Measurements from ENCODE around the gene TRIM27.

TRIM27 gene

DNA sequence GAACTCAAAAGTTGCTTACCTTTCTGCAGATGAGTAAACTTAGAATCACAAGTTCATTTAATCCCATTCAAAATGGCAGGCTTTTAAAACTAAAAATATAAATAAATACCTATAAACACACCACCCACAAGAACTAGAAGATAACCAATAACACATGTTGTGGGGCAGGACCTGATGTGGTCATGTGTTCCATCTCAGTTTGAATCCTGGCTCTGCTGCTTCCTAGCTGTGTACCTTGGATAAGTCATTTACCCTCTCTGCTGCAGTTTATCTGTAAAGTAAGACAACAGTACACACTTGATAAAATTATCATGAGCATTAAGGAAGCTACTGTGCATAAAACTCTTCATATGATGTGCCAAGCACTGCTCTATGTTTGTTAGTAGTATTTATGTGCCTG is 22.0 kb downstream of the TRIM27 start:
- no peak overlapping the region for H3K9ac ChIP-seq (ENCODE audit: low read depth, low read length)
- H3K4me2 ChIP-seq (ENCODE audit: insufficient read depth, low read length), result no peak overlapping the region
- no peaks in the 10 kb centered on the region for H3K27me3 ChIP-seq (ENCODE audit: insufficient read depth, low read length, poor library complexity)
- H3K79me2 ChIP-seq (ENCODE audit: insufficient read depth, low read length), result no peaks in the 10 kb centered on the region
- ATAC-seq (ENCODE audit: insufficient read depth, low read depth) (no peak), DNase-seq (no peak)
- no peak overlapping the region for H3K4me3 ChIP-seq (ENCODE audit: low read depth in 1 of 2, low read length in 2 of 2)
- H3K9me3 ChIP-seq (ENCODE audit: insufficient read depth, low read length, severe bottlenecking), result no peaks in the 10 kb centered on the region
- peaks cover 64% of the 10 kb centered on the region for H3K36me3 ChIP-seq (ENCODE audit: insufficient read depth, low read length)
- TF ChIP-seq EZH2 (IDR thresholded peaks at IDR 0.05; ENCODE audit: borderline replicate concordance, low read depth, low read length, severe bottlenecking), result no peak
- TF ChIP-seq, protein P1, sequence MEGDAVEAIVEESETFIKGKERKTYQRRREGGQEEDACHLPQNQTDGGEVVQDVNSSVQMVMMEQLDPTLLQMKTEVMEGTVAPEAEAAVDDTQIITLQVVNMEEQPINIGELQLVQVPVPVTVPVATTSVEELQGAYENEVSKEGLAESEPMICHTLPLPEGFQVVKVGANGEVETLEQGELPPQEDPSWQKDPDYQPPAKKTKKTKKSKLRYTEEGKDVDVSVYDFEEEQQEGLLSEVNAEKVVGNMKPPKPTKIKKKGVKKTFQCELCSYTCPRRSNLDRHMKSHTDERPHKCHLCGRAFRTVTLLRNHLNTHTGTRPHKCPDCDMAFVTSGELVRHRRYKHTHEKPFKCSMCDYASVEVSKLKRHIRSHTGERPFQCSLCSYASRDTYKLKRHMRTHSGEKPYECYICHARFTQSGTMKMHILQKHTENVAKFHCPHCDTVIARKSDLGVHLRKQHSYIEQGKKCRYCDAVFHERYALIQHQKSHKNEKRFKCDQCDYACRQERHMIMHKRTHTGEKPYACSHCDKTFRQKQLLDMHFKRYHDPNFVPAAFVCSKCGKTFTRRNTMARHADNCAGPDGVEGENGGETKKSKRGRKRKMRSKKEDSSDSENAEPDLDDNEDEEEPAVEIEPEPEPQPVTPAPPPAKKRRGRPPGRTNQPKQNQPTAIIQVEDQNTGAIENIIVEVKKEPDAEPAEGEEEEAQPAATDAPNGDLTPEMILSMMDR (IDR thresholded peaks at IDR 0.05; ENCODE audit: borderline replicate concordance, extremely low read depth, low read length, poor library complexity, severe bottlenecking), result no peak
- H3K4me1 ChIP-seq (ENCODE audit: insufficient read depth, low read length), result peaks cover 15% of the 10 kb centered on the region
- H3K27ac ChIP-seq (ENCODE audit: low read length), result no peak overlapping the region
- H2AFZ ChIP-seq (ENCODE audit: low read depth, low read length), result no peak overlapping the region
- H4K20me1 ChIP-seq (ENCODE audit: insufficient read depth, low read length), result peaks cover 5% of the 10 kb centered on the region; the same call in 1 of the 2 replicates

DNA sequence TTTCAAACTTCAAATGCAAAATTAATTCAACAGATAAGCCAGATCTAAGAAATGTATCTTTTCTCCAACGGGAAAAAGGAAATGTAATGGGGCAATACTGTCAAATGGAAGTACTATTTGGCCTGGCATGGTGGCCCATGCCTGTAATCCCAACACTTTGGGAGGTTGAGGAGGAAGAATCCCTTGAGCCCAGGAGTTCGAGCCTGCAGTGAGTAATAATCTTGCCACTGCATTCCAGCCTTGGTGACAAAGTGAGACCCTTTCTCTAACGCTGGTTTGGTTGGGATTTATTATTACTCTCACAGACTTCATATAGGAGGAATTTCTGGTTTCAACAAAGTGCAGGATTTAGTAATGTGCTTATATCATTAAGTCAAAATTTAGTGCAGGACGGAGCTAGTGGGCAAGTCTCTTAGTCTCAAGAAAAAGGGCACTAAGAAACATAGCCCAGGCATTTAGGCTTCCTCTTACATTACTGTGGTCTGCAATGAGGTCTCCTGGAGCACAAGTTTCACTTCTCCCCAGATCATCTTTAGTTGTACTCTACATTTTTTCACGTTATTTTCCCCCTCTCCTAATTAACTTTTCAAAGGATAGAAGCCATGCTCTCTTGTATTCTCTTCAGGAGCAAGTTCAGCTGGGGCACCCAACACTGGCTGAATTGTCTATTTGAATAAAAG is 23.1 kb downstream of the TRIM27 start:
- Histone ChIP-seq H3K79me2 (ENCODE audit: insufficient read depth, low read length) (no peaks in the 10 kb centered on the region), H4K20me1 (ENCODE audit: insufficient read depth, low read length) (peaks cover 3% of the 10 kb centered on the region; the same call in 1 of the 2 replicates), H3K27ac (ENCODE audit: low read length) (no peak overlapping the region), H3K4me3 (ENCODE audit: low read depth in 1 of 2, low read length in 2 of 2) (no peak overlapping the region), H3K9ac (ENCODE audit: low read depth, low read length) (no peak overlapping the region), H3K9me3 (ENCODE audit: insufficient read depth, low read length, severe bottlenecking) (no peaks in the 10 kb centered on the region), H2AFZ (ENCODE audit: low read depth, low read length) (no peak overlapping the region), H3K27me3 (ENCODE audit: insufficient read depth, low read length, poor library complexity) (no peaks in the 10 kb centered on the region), H3K36me3 (ENCODE audit: insufficient read depth, low read length) (peaks cover 54% of the 10 kb centered on the region), H3K4me1 (ENCODE audit: insufficient read depth, low read length) (peaks cover 15% of the 10 kb centered on the region), H3K4me2 (ENCODE audit: insufficient read depth, low read length) (no peak overlapping the region)
- TF ChIP-seq, protein P1 (IDR thresholded peaks at IDR 0.05; ENCODE audit: borderline replicate concordance, extremely low read depth, low read length, poor library complexity, severe bottlenecking), result no peak
- no peak for TF ChIP-seq EZH2 (IDR thresholded peaks at IDR 0.05; ENCODE audit: borderline replicate concordance, low read depth, low read length, severe bottlenecking)
- DNase-seq, result no peak
- no peak for ATAC-seq (ENCODE audit: insufficient read depth, low read depth)

DNA sequence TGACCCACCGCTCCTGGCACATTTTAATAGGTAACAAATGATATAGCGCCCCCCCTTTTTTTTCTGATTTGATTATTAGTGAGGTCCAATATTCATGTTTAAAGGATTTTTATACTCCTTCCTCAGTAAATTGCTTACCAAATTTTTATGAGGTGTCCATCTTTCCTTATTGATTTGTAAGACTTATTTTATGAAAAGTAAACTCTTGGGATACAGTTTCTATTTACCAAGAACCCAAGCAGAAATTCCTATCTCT is 25.1 kb downstream of the TRIM27 start:
- Histone ChIP-seq H3K9me3 (ENCODE audit: insufficient read depth, low read length, severe bottlenecking) (no peaks in the 10 kb centered on the region), H3K9ac (ENCODE audit: low read depth, low read length) (no peak overlapping the region), H2AFZ (ENCODE audit: low read depth, low read length) (no peak overlapping the region), H3K36me3 (ENCODE audit: insufficient read depth, low read length) (peaks cover 34% of the 10 kb centered on the region), H4K20me1 (ENCODE audit: insufficient read depth, low read length) (peaks cover 3% of the 10 kb centered on the region; the same call in 1 of the 2 replicates), H3K27ac (ENCODE audit: low read length) (no peak overlapping the region), H3K4me1 (ENCODE audit: insufficient read depth, low read length) (peaks cover 20% of the 10 kb centered on the region), H3K27me3 (ENCODE audit: insufficient read depth, low read length, poor library complexity) (no peaks in the 10 kb centered on the region), H3K79me2 (ENCODE audit: insufficient read depth, low read length) (no peaks in the 10 kb centered on the region), H3K4me3 (ENCODE audit: low read depth in 1 of 2, low read length in 2 of 2) (no peak overlapping the region), H3K4me2 (ENCODE audit: insufficient read depth, low read length) (peak overlapping the region; percentile 75; the same call in 1 of the 2 replicates)
- ATAC-seq (ENCODE audit: insufficient read depth, low read depth) (no peak), DNase-seq (no peak)
- no peak for TF ChIP-seq EZH2 (IDR thresholded peaks at IDR 0.05; ENCODE audit: borderline replicate concordance, low read depth, low read length, severe bottlenecking)

DNA sequence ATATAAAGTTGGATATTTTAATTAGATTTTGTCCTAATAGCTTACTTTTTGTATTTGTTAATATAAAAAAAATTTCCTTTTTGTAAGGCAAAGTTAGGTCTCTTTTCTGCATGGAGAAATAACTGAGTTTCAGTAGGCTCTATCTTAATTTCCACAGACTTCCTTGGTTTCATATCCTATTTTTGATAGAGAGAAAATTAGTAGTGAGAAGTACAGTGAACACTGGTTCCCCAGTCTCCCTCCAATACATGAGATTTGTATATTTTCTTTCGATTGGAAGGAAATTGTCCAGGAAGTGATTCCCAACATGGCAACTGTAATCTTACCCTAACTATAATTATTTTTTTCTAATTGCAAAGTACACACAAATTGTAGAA is 26.4 kb downstream of the TRIM27 start:
- peak overlapping the region; percentile 96 for H3K9ac ChIP-seq (ENCODE audit: low read depth, low read length)
- H3K79me2 ChIP-seq (ENCODE audit: insufficient read depth, low read length), result no peaks in the 10 kb centered on the region
- peaks cover 20% of the 10 kb centered on the region for H3K4me1 ChIP-seq (ENCODE audit: insufficient read depth, low read length)
- peak overlapping the region; percentile 79 for H2AFZ ChIP-seq (ENCODE audit: low read depth, low read length)
- peak overlapping the region; percentile 88 to 93 for H3K4me3 ChIP-seq (ENCODE audit: low read depth in 1 of 2, low read length in 2 of 2)
- TF ChIP-seq EZH2 (IDR thresholded peaks at IDR 0.05; ENCODE audit: borderline replicate concordance, low read depth, low read length, severe bottlenecking), result no peak
- TF ChIP-seq, protein P1 (IDR thresholded peaks at IDR 0.05; ENCODE audit: borderline replicate concordance, extremely low read depth, low read length, poor library complexity, severe bottlenecking), result no peak
- H3K27ac ChIP-seq (ENCODE audit: low read length), result peak overlapping the region; percentile 95
- H3K9me3 ChIP-seq (ENCODE audit: insufficient read depth, low read length, severe bottlenecking), result no peaks in the 10 kb centered on the region
- DNase-seq (no peak), ATAC-seq (ENCODE audit: insufficient read depth, low read depth) (no peak)
- peaks cover 21% of the 10 kb centered on the region for H3K36me3 ChIP-seq (ENCODE audit: insufficient read depth, low read length)
- peak overlapping the region; percentile 75 for H3K4me2 ChIP-seq (ENCODE audit: insufficient read depth, low read length)
- no peaks in the 10 kb centered on the region for H4K20me1 ChIP-seq (ENCODE audit: insufficient read depth, low read length)
- H3K27me3 ChIP-seq (ENCODE audit: insufficient read depth, low read length, poor library complexity), result no peaks in the 10 kb centered on the region
